OCI-LY7 (cell line): Measurements from ENCODE around the gene CD177.
"Not testable (repeated sequence)": the region's sequence is repeated elsewhere in the genome, so short reads cannot be mapped to it uniquely, and the experiment has no call there.

Experiments
- CTCF ChIP-seq: fragments of 200-600 bp; sonication (generic); conservative IDR thresholded peaks from 2 replicates; pipeline ENCODE4 v1.5.1; 2014; ENCODE audit warnings: mild to moderate bottlenecking, antibody characterized with exemption, low read length, moderate library complexity, mixed read lengths
- EZH2phosphoT487 ChIP-seq: fragments of 200-600 bp; sonication (generic); IDR thresholded peaks from 2 replicates; pipeline ENCODE4 v1.6.1; 2018; ENCODE audit warnings: low read depth, borderline replicate concordance, mild to moderate bottlenecking, mixed run types, antibody characterized with exemption, low read length, moderate library complexity, mixed read lengths

- TF ChIP-seq CTCF, EZH2phosphoT487: not testable (repeated sequence)
These were observed 12.4 kb upstream of the CD177 start for GRCh38 chr19:43341098-43341497.
